ENCODE measurements around the gene TMEM59L. TPM values are rescaled to one million over a fixed set of nuclear protein-coding genes. Genes with fewer than 3 reads are reported as not detected.

The TMEM59L gene
- total and polyA plus RNA-seq, 2 donors (not counting 1 experiment from before 2014, with no cell fraction given), result 0.14 to 0.33 TPM

- TF ChIP-seq EZH2 (IDR thresholded peaks at IDR 0.05; ENCODE audit: low read length, missing control alignments), result no peak
- TF ChIP-seq CTCF (conservative IDR thresholded peaks at IDR 0.05 in 1 of 2, IDR thresholded peaks at IDR 0.05 in 1 of 2; ENCODE audit: low read depth in 1 of 2, low read length in 2 of 2), result no peak
- peaks cover 5% of the 10 kb centered on the region for H3K4me1 ChIP-seq (ENCODE audit: control insufficient read depth, extremely low read depth, insufficient read depth, low read length)
- H3K27me3 ChIP-seq (ENCODE audit: control insufficient read depth, insufficient read depth, low read length), result no peaks in the 10 kb centered on the region
- H2AFZ ChIP-seq (ENCODE audit: low read length), result no peak overlapping the region
- no peak overlapping the region for H3K27ac ChIP-seq (ENCODE audit: insufficient read depth, low read length)
- H3K4me3 ChIP-seq (replicated peaks in 1 of 4; ENCODE audit: control extremely low read depth in 1 of 4, insufficient read depth in 1 of 4, low read depth in 3 of 4, low read length in 4 of 4), result no peak overlapping the region
- no peak overlapping the region for H3K9ac ChIP-seq (ENCODE audit: insufficient read depth, low read length)
- peaks cover 11% of the 10 kb centered on the region for H3K36me3 ChIP-seq (ENCODE audit: control insufficient read depth, insufficient read depth, low read length)
- H3K9me3 ChIP-seq (ENCODE audit: control insufficient read depth, insufficient read depth, low read depth, low read length), result no peaks in the 10 kb centered on the region
- no peak overlapping the region for H3K4me2 ChIP-seq (ENCODE audit: extremely low read depth, insufficient read depth, low read length)
- no peaks in the 10 kb centered on the region for H3K79me2 ChIP-seq (ENCODE audit: control insufficient read depth, insufficient read depth, low read length)
- DNase-seq (ENCODE audit: low read depth in 2 of 2), result no peak
- no peaks in the 10 kb centered on the region for H4K20me1 ChIP-seq (ENCODE audit: control insufficient read depth, extremely low read depth, insufficient read depth, low read length)
Measured at GRCh38 chr19:18668252-18668631, 55.6 kb downstream of the TMEM59L start.

DNA sequence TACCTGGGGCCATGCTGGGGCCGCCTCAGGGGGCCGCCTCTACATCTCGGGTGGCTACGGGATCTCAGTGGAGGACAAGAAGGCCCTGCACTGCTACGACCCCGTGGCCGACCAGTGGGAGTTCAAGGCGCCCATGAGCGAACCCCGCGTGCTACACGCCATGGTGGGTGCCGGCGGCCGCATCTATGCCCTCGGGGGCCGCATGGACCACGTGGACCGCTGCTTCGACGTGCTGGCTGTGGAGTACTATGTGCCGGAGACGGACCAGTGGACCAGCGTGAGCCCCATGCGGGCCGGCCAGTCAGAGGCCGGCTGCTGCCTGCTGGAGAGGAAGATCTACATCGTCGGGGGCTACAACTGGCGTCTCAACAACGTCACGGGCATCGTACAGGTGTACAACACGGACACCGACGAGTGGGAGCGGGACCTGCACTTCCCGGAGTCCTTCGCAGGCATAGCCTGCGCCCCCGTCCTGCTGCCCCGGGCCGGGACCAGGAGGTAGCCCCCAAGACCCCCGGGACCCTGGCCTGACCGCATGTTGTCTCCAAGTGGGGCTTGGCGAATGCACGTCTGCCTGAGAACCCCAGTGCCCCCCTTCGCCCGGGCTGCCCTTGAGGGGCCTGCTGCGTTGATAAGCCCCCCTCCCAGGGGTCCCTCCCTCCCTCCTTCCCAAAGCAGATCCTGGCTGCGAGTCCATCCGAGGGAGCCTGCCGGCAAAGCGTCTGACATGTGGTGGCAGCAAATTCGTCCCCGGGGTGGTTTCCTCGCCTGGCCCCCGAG, 56.3 kb downstream of the TMEM59L start:
- TF ChIP-seq CTCF (conservative IDR thresholded peaks at IDR 0.05 in 1 of 2, IDR thresholded peaks at IDR 0.05 in 1 of 2; ENCODE audit: low read depth in 1 of 2, low read length in 2 of 2) (no peak), EZH2 (IDR thresholded peaks at IDR 0.05; ENCODE audit: low read length, missing control alignments) (no peak)
- Histone ChIP-seq H3K79me2 (ENCODE audit: control insufficient read depth, insufficient read depth, low read length) (no peaks in the 10 kb centered on the region), H3K9ac (ENCODE audit: insufficient read depth, low read length) (no peak overlapping the region), H3K4me1 (ENCODE audit: control insufficient read depth, extremely low read depth, insufficient read depth, low read length) (peaks cover 5% of the 10 kb centered on the region), H3K9me3 (ENCODE audit: control insufficient read depth, insufficient read depth, low read depth, low read length) (no peaks in the 10 kb centered on the region), H3K27ac (ENCODE audit: insufficient read depth, low read length) (no peak overlapping the region), H3K4me3 (replicated peaks in 1 of 4; ENCODE audit: control extremely low read depth in 1 of 4, insufficient read depth in 1 of 4, low read depth in 3 of 4, low read length in 4 of 4) (no peak overlapping the region), H4K20me1 (ENCODE audit: control insufficient read depth, extremely low read depth, insufficient read depth, low read length) (no peaks in the 10 kb centered on the region), H2AFZ (ENCODE audit: low read length) (no peak overlapping the region), H3K4me2 (ENCODE audit: extremely low read depth, insufficient read depth, low read length) (no peak overlapping the region), H3K27me3 (ENCODE audit: control insufficient read depth, insufficient read depth, low read length) (no peaks in the 10 kb centered on the region), H3K36me3 (ENCODE audit: control insufficient read depth, insufficient read depth, low read length) (peaks cover 11% of the 10 kb centered on the region)
- DNase-seq (ENCODE audit: low read depth in 2 of 2), result no peak

GRCh38 chr19:18669524-18669817, 56.8 kb downstream of the TMEM59L start:
- Histone ChIP-seq H3K27ac (ENCODE audit: insufficient read depth, low read length) (no peak overlapping the region), H2AFZ (ENCODE audit: low read length) (no peak overlapping the region)

More at GRCh38 chr19:18669524-18669817, 56.8 kb downstream of the TMEM59L start:
- TF ChIP-seq EZH2 (IDR thresholded peaks at IDR 0.05; ENCODE audit: low read length, missing control alignments) (no peak), CTCF (conservative IDR thresholded peaks at IDR 0.05 in 1 of 2, IDR thresholded peaks at IDR 0.05 in 1 of 2; ENCODE audit: low read depth in 1 of 2, low read length in 2 of 2) (no peak)
- peaks cover 5% of the 10 kb centered on the region for H3K4me1 ChIP-seq (ENCODE audit: control insufficient read depth, extremely low read depth, insufficient read depth, low read length)
- no peak overlapping the region for H3K4me3 ChIP-seq (replicated peaks in 1 of 4; ENCODE audit: control extremely low read depth in 1 of 4, insufficient read depth in 1 of 4, low read depth in 3 of 4, low read length in 4 of 4)
- peak; percentile 36 to 67 for DNase-seq (ENCODE audit: low read depth in 2 of 2)
- no peaks in the 10 kb centered on the region for H3K9me3 ChIP-seq (ENCODE audit: control insufficient read depth, insufficient read depth, low read depth, low read length)
- no peak overlapping the region for H3K9ac ChIP-seq (ENCODE audit: insufficient read depth, low read length)
- no peaks in the 10 kb centered on the region for H4K20me1 ChIP-seq (ENCODE audit: control insufficient read depth, extremely low read depth, insufficient read depth, low read length)
- H3K4me2 ChIP-seq (ENCODE audit: extremely low read depth, insufficient read depth, low read length), result no peak overlapping the region
- H3K79me2 ChIP-seq (ENCODE audit: control insufficient read depth, insufficient read depth, low read length), result no peaks in the 10 kb centered on the region
- no peaks in the 10 kb centered on the region for H3K27me3 ChIP-seq (ENCODE audit: control insufficient read depth, insufficient read depth, low read length)
- peaks cover 11% of the 10 kb centered on the region for H3K36me3 ChIP-seq (ENCODE audit: control insufficient read depth, insufficient read depth, low read length)

All from fibroblast of lung (primary cell).